Tibial nerve (tissue), 4 donors: ENCODE data around the gene DZIP1.

ENCODE experiments used
- EP300 ChIP-seq, 2 donors: sonication (generic); formaldehyde crosslinking; IDR thresholded peaks; one replicate each; pipeline ENCODE4 v1.6.1; 2017; ENCODE audit warnings: antibody characterized with exemption in 2 of 2, mild to moderate bottlenecking in 1 of 2
- TF ChIP-seq, protein P1 (sequence below), 5 experiments: fragments of 200-600 bp in 3 of 5; fragments of 450-650 bp in 2 of 5; sonication (generic) in 3 of 5; IDR thresholded peaks; one replicate each; pipeline ENCODE4 v1.5.1; 2016 to 2019; ENCODE audit warnings: antibody characterized with exemption in 5 of 5, mild to moderate bottlenecking in 3 of 5, moderate library complexity in 2 of 5

DNA sequence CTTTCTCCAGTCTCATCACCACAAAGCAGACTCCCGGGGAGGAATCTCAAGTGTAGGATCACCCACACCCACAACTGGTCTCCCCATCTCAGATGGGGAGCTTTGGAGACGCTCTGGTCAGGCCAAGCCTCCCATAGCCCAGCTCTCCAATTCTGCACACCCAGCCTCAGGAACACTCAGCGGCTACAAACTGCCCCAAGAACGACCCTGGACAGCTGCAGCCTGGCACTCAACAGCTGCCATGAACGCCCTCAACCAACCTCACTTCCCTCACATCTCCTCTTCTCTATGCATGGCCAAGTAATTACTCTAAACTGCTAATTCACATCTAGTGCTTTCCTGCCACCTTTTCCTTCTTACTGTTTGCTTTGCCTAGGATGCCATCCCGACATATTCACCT, 42.6 kb downstream of the DZIP1 start:
- TF ChIP-seq, protein P1, sequence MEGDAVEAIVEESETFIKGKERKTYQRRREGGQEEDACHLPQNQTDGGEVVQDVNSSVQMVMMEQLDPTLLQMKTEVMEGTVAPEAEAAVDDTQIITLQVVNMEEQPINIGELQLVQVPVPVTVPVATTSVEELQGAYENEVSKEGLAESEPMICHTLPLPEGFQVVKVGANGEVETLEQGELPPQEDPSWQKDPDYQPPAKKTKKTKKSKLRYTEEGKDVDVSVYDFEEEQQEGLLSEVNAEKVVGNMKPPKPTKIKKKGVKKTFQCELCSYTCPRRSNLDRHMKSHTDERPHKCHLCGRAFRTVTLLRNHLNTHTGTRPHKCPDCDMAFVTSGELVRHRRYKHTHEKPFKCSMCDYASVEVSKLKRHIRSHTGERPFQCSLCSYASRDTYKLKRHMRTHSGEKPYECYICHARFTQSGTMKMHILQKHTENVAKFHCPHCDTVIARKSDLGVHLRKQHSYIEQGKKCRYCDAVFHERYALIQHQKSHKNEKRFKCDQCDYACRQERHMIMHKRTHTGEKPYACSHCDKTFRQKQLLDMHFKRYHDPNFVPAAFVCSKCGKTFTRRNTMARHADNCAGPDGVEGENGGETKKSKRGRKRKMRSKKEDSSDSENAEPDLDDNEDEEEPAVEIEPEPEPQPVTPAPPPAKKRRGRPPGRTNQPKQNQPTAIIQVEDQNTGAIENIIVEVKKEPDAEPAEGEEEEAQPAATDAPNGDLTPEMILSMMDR (IDR thresholded peaks at IDR 0.05), result no peak
- TF ChIP-seq EP300 (IDR thresholded peaks at IDR 0.05), result no peak
